Subcutaneous abdominal adipose tissue (tissue), 5 donors: Measurements from ENCODE around the gene SS18L1.

ENCODE experiments used
- H3K27ac ChIP-seq: one replicate; pipeline ENCODE4 v1.7.0; 2013; ENCODE audit warnings: low read depth, mild to moderate bottlenecking, inconsistent platforms, low read length, moderate library complexity
- H3K27me3 ChIP-seq, 5 donors: one replicate each; pipeline ENCODE4 v1.7.0; 2013; ENCODE audit warnings: low read length in 5 of 5, inconsistent platforms in 1 of 5; ENCODE audit not compliant: control insufficient read depth in 5 of 5, insufficient read depth in 4 of 5
- H3K36me3 ChIP-seq, 5 donors: one replicate each; pipeline ENCODE4 v1.7.0; 2013; ENCODE audit warnings: low read length in 5 of 5; ENCODE audit not compliant: control insufficient read depth in 5 of 5, insufficient read depth in 5 of 5
- H3K4me1 ChIP-seq, 5 donors: one replicate each; pipeline ENCODE4 v1.7.0; 2013; ENCODE audit warnings: low read length in 5 of 5, mild to moderate bottlenecking in 3 of 5, moderate library complexity in 1 of 5; ENCODE audit not compliant: control insufficient read depth in 5 of 5, insufficient read depth in 5 of 5
- H3K4me3 ChIP-seq, 5 donors: one replicate each; pipeline ENCODE4 v1.7.0; 2013; ENCODE audit warnings: low read length in 5 of 5, low read depth in 1 of 5
- H3K9ac ChIP-seq, 5 donors: one replicate each; pipeline ENCODE4 v1.7.0; 2013; ENCODE audit warnings: low read length in 5 of 5, mild to moderate bottlenecking in 4 of 5, moderate library complexity in 3 of 5
- H3K9me3 ChIP-seq, 5 donors: one replicate each; pipeline ENCODE4 v1.7.0; 2013; ENCODE audit warnings: low read length in 5 of 5; ENCODE audit not compliant: control insufficient read depth in 5 of 5
- donor health status: healthy.
- donor health status: healthy.
- donor health status: healthy.
- donor health status: healthy.
- donor health status: healthy.

SS18L1 gene

DNA sequence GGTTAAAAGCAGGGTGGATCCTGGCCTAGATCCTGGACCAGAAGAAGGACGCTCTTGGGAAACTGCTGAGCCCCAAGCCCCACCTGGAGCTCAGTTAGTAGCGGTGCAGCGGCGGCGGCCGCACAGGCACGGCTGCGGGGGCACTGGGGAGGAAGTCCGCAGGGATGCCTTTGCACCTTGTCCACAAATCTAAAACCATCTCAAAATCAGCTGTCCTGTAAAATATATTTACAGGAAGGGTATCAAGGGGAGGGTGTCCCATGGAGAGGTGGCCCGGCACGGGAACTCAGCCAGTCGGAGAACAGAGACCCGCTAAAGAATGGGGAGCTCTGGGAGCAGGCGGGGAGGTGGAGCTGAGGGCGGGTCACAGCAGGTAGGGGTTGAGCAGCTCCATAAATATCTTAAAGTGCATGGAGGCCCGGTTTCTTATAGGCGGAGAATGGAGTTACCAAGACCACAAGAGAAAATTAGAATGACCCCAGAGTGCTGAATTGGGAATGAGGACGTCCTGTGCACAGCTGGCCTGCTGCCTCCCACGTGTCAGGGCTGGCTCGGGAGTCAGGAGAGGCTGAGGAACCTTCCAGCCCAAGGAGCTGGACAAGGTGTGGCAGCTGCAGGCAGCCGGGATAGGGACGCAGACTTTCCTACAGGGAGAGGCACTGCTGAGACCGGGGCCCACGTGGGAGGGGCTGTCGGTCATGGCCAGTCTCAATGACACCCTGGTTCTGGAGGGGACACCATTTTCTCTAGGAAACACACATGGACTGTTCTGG lies 47.3 kb downstream of the SS18L1 start:
- peaks cover 0 to 34% (median 32%) of the 10 kb centered on the region in 5 donors for H3K36me3 ChIP-seq
- H3K27me3 ChIP-seq: no peaks in the 10 kb centered on the region
- peaks cover 0 to 11% (median 9%) of the 10 kb centered on the region in 5 donors for H3K4me1 ChIP-seq
- peak overlapping the region in 1 of 5 donors; percentile 45 for H3K9ac ChIP-seq
- H3K27ac ChIP-seq: no peak overlapping the region
- no peaks in the 10 kb centered on the region for H3K9me3 ChIP-seq
- H3K4me3 ChIP-seq: no peak overlapping the region

DNA sequence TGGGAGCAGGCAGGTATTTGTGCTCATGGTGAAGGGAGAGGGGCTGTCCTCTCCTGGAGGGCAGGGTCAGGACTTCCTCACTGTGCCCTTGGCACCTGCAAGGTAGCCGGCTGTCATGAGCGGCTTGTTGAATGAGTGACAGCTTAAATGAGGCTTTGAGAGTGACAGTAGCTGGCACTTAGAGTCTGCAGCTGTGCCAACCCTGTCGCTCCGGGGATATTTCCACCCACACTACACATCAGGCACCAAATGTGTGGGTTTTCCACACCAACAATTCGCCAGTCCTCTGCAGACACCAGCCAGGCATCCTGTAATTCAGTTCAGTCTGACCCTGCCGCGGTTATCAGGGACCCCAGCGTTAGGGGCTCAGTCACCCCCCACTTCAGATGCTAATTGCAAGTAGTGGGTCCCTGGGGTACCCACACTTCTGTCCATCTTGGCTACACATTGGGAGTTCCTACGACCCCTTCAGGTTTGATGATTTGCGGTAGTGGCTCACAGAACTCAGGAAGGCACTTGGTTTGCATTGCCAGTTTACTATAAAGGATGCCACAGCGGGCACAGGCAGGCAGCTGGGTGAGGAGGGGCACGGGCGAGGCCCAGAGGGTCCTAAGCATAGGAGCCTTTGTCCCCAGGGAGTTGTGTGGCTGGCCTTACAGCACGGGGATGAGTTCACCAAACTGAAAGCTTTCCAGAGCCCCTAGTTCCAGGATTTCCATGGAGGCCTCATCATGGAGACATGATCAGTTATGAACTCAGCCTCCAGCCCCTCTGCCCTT lies 48.4 kb downstream of the SS18L1 start:
- no peaks in the 10 kb centered on the region for H3K9me3 ChIP-seq
- no peak overlapping the region for H3K27ac ChIP-seq
- H3K36me3 ChIP-seq: peaks cover 0 to 41% (median 38%) of the 10 kb centered on the region in 5 donors
- no peaks in the 10 kb centered on the region for H3K27me3 ChIP-seq
- H3K9ac ChIP-seq: no peak overlapping the region
- H3K4me3 ChIP-seq: no peak overlapping the region
- H3K4me1 ChIP-seq: peaks cover 0 to 8% (median 7%) of the 10 kb centered on the region in 5 donors

DNA sequence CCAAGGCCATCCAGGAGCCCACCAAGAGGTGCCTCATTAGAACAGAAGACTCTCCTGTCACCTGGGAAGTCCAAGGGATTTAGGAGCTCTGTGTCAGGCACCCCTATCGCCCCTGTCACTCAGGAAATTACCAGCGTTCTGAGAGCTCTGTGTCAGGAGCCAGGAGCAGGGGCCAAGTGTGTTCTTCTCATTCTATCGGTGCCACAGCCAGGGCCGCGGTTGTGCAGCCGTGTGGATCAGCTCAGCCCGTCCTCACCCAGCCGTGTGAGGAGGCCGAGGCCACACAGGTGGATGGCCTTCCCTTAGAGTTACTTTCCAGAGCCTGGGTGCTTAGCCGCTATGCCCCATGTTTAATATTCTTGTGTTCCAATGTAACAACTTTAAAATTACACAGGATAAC lies 49.1 kb downstream of the SS18L1 start:
- Histone ChIP-seq H3K9me3 (no peaks in the 10 kb centered on the region), H3K27me3 (no peaks in the 10 kb centered on the region), H3K4me1 (peaks cover 0 to 1% (median 1%) of the 10 kb centered on the region in 5 donors), H3K9ac (no peak overlapping the region), H3K36me3 (peaks cover 2 to 46% (median 39%) of the 10 kb centered on the region in 5 donors), H3K27ac (no peak overlapping the region), H3K4me3 (no peak overlapping the region)

DNA sequence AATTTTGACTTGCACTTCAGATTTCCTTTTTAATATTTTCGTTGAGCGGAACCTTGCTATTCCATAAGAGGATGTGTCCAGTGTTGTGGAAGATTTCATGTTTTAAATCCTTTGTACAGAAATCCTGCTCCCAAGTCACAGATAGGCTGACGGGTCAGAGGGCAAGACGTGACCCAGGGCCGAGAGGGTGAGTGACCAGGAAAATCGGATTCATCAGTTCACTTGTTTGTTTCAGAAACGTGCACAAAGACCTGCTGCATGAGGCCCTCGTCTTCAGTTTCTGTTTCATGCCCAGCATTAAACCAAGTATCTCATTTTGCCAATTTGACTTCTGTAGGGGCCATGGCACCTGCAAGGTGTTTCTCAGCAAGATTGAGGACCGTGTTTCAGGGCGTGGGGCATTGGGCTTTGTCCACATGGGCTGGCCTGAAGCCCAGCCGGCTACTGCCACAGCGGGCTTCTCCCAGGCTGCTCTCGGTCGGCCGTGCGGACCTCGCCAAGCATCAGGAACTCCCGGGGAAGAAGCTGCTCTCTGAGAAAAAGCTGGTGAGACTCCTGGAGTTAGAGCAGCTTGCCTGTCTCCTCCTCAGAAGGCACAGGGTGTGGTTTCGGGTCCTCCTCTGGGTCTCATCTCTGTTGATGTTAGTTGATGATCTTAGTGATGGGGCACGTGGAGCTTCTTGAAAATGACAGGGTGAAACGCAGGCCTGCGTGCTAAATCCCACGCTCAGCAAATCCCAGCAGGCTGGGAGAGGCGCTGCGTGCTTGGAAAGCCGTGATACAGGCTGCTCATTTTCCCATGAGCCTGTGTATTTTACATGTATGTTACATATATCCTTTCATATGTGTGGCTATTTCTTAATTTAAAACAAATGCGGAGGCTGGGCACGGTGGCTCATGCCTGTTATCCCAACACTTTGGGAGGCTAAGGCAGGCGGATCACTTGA lies 49.8 kb downstream of the SS18L1 start:
- no peak overlapping the region for H3K27ac ChIP-seq

DNA sequence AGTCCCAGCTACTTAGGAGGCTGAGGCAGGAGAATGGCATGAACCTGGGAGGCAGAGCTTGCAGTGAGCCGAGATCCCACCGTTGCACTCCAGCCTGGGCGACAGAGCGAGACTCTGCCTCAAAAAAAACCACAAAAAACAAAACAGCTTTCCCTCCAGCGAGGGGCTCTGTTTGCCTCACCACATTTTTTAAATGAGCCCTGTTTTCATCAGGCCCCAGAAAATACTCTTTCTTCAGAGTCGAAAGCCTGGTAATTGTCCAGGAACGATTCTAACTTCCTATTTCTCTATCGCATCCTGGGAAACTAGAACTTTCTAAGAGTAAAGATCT lies 51.5 kb downstream of the SS18L1 start:
- H3K36me3 ChIP-seq: peaks cover 4 to 58% (median 54%) of the 10 kb centered on the region in 5 donors
- no peaks in the 10 kb centered on the region for H3K27me3 ChIP-seq
- H3K4me3 ChIP-seq: no peak overlapping the region
- no peak overlapping the region for H3K27ac ChIP-seq
- no peaks in the 10 kb centered on the region for H3K4me1 ChIP-seq
- no peaks in the 10 kb centered on the region for H3K9me3 ChIP-seq
- H3K9ac ChIP-seq: no peak overlapping the region

More for the DNA sequence above, 49.8 kb downstream of the SS18L1 start:
- Histone ChIP-seq H3K4me3 (no peak overlapping the region), H3K9ac (no peak overlapping the region), H3K36me3 (peaks cover 2 to 54% (median 46%) of the 10 kb centered on the region in 5 donors), H3K27me3 (no peaks in the 10 kb centered on the region), H3K9me3 (no peaks in the 10 kb centered on the region), H3K4me1 (no peaks in the 10 kb centered on the region)

DNA sequence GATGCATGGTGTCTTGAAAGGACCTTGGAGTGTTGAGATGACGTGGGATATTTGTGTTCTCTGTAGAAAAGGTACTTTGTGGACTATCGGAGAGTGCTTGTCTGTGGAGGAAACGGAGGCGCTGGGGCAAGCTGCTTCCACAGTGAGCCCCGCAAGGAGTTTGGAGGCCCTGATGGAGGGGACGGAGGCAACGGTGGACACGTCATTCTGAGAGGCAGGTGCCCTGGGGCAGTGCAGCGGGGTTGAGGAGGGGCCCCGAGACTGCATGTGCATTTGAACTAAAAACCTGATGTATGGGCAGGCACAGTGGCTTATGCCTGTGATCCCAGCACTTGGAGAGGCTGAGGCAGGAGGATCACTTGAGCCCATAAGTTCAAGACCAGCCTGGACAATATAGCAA lies 52.2 kb downstream of the SS18L1 start:
- H3K9me3 ChIP-seq: no peaks in the 10 kb centered on the region
- H3K36me3 ChIP-seq: peaks cover 6 to 64% (median 57%) of the 10 kb centered on the region in 5 donors
- no peak overlapping the region for H3K27ac ChIP-seq
- H3K9ac ChIP-seq: no peak overlapping the region
- no peaks in the 10 kb centered on the region for H3K4me1 ChIP-seq
- no peaks in the 10 kb centered on the region for H3K27me3 ChIP-seq
- no peak overlapping the region for H3K4me3 ChIP-seq

DNA sequence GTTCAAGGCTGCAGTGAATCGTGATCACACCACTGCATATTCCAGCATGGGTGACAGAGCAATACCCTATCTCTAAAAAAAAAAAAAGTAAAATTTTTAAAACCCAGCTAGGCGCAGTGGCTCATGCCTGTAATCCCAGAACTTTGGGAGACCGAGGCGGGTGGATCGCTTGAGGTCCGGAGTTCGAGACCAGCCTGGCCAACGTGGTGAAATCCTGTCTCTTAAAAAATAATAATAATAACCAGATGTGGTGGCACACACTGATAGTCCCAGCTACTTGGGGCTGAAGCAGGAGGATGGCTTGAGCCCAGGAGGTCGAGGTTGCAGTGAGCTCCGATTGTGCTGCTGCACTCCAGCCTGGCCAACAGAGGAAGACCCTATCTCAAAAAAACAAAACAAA lies 52.7 kb downstream of the SS18L1 start:
- H3K4me3 ChIP-seq: no peak overlapping the region
- peaks cover 6 to 65% (median 59%) of the 10 kb centered on the region in 5 donors for H3K36me3 ChIP-seq
- no peaks in the 10 kb centered on the region for H3K27me3 ChIP-seq
- no peak overlapping the region for H3K9ac ChIP-seq
- H3K27ac ChIP-seq: no peak overlapping the region
- no peaks in the 10 kb centered on the region for H3K9me3 ChIP-seq
- H3K4me1 ChIP-seq: no peaks in the 10 kb centered on the region

DNA sequence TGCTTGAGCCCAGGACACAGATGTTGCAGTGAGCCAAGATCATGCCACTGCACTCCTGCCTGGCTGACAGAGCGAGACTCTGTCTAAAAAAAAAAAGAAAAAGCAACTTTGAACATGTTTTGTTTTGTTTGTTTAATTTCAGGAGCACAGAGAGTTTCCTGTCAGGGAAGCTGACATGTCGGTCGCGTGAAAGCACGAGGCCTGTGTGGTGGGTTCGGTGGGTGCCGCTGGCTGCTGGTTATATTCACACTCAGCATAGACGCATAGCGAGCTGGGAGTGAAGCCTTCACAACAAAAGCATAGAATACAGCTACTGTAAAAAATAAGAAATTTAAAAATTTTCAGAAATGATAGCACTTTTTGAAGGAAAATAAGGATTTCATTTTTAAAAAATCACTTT lies 53.7 kb downstream of the SS18L1 start:
- Histone ChIP-seq H3K27ac (no peak overlapping the region), H3K9me3 (no peaks in the 10 kb centered on the region), H3K27me3 (no peaks in the 10 kb centered on the region), H3K4me1 (no peaks in the 10 kb centered on the region), H3K36me3 (peaks cover 6 to 69% (median 64%) of the 10 kb centered on the region in 5 donors), H3K4me3 (no peak overlapping the region), H3K9ac (no peak overlapping the region)

DNA sequence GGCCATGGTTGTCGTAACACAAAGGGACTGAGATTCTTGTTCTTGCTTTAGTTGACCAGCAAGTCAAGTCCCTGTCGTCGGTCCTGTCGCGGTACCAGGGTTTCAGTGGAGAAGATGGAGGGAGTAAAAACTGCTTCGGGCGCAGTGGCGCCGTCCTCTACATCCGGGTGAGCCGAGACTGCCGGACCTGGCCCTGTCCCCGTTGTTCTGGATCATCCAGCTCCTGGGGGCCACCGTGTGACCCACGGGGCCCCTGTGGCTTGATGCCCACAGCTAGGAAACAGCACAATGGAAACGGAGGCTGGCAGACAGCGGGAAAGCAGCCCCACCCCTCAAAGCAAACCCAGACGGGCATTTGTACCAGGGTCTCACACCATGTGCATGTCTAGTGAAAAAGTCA lies 54.2 kb downstream of the SS18L1 start:
- Histone ChIP-seq H3K4me3 (no peak overlapping the region), H3K27me3 (no peaks in the 10 kb centered on the region), H3K9ac (no peak overlapping the region), H3K9me3 (no peaks in the 10 kb centered on the region), H3K27ac (no peak overlapping the region), H3K36me3 (peaks cover 6 to 70% (median 63%) of the 10 kb centered on the region in 5 donors), H3K4me1 (no peaks in the 10 kb centered on the region)
